WERI-Rb-1 (cell line): ENCODE measurements around the gene CUX1.

Experiments
- DNase-seq: peaks from one replicate; pipeline ENCODE4 v3.0.0-alpha.2; 2020
- H3K27ac ChIP-seq: fragments of 250-450 bp; sonication (Bioruptor Pico); 2 replicates; pipeline ENCODE4 v1.5.1; 2020; ENCODE audit warnings: mild to moderate bottlenecking, moderate library complexity
- H3K27me3 ChIP-seq: fragments of 250-450 bp; sonication (Bioruptor Pico); 2 replicates; pipeline ENCODE4 v1.5.1; 2021; ENCODE audit warnings: mild to moderate bottlenecking, low read depth, moderate library complexity; ENCODE audit not compliant: insufficient read depth, severe bottlenecking
- H3K36me3 ChIP-seq: fragments of 250-450 bp; sonication (Bioruptor Pico); 2 replicates; pipeline ENCODE4 v1.5.1; 2020; ENCODE audit warnings: mild to moderate bottlenecking, moderate library complexity
- H3K4me3 ChIP-seq: 2 replicates; pipeline ENCODE4 v1.5.1; 2011; ENCODE audit warnings: low read depth, mild to moderate bottlenecking, control low read depth, low read length
- H3K9me3 ChIP-seq: fragments of 250-450 bp; sonication (Bioruptor Pico); 2 replicates; pipeline ENCODE4 v1.5.1; 2021; ENCODE audit warnings: mild to moderate bottlenecking, moderate library complexity; ENCODE audit not compliant: severe bottlenecking
- TF ChIP-seq, protein P1 (sequence below): IDR thresholded peaks from 2 replicates; pipeline ENCODE4 v1.5.1; 2011; ENCODE audit warnings: low read depth, mild to moderate bottlenecking, control low read depth, inconsistent platforms, low read length

Gene CUX1

DNA sequence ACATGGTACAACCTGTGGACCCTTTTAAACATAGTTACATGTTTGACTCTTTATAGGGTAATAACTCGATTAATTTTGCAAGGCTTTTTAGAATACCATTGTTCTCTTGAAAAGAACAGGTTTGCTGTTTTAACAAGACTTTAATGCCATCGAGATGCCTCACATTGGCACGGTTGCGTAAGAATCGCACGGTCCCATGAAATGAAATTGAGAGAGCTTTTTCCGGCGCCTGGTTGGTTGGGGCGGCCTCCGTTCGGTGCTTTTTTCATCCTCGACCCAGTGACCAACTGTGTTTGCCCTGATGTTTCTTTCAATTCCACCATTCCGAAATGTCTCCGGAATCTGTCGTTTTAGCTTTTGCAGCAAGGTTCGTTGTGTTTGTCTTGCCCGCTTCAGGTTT lies 142.4 kb downstream of the CUX1 start:
- no peaks in the 10 kb centered on the region for H3K27me3 ChIP-seq
- peaks cover 6% of the 10 kb centered on the region; the same call in 1 of the 2 replicates for H3K36me3 ChIP-seq
- TF ChIP-seq, protein P1, sequence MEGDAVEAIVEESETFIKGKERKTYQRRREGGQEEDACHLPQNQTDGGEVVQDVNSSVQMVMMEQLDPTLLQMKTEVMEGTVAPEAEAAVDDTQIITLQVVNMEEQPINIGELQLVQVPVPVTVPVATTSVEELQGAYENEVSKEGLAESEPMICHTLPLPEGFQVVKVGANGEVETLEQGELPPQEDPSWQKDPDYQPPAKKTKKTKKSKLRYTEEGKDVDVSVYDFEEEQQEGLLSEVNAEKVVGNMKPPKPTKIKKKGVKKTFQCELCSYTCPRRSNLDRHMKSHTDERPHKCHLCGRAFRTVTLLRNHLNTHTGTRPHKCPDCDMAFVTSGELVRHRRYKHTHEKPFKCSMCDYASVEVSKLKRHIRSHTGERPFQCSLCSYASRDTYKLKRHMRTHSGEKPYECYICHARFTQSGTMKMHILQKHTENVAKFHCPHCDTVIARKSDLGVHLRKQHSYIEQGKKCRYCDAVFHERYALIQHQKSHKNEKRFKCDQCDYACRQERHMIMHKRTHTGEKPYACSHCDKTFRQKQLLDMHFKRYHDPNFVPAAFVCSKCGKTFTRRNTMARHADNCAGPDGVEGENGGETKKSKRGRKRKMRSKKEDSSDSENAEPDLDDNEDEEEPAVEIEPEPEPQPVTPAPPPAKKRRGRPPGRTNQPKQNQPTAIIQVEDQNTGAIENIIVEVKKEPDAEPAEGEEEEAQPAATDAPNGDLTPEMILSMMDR = no peak
- H3K4me3 ChIP-seq = no peak overlapping the region
- no peak for DNase-seq
- H3K27ac ChIP-seq = no peak overlapping the region
- H3K9me3 ChIP-seq = no peaks in the 10 kb centered on the region

DNA sequence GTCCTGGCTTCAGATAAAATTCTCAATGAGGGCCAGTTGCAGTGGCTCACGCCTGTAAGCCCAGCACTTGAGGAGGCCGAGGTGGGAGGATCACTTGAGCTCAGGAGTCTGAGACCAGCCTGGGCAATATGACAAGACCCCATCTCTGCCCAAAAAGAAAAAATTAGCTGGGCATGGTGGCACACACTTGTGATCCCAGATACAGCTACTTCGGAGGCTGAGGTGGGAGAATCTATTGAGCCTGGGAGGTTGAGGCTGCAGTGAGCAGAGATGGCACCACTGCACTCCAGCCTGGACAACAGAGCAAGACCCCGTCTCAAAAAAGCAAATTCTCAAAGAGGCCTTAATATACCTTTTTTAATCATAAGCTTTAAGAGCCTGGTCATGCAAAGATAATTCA lies 142.9 kb downstream of the CUX1 start:
- Histone ChIP-seq H3K36me3 (peaks cover 6% of the 10 kb centered on the region; the same call in 1 of the 2 replicates), H3K4me3 (no peak overlapping the region), H3K27me3 (no peaks in the 10 kb centered on the region), H3K27ac (no peak overlapping the region), H3K9me3 (no peaks in the 10 kb centered on the region)
- TF ChIP-seq, protein P1 = no peak
- DNase-seq = no peak

DNA sequence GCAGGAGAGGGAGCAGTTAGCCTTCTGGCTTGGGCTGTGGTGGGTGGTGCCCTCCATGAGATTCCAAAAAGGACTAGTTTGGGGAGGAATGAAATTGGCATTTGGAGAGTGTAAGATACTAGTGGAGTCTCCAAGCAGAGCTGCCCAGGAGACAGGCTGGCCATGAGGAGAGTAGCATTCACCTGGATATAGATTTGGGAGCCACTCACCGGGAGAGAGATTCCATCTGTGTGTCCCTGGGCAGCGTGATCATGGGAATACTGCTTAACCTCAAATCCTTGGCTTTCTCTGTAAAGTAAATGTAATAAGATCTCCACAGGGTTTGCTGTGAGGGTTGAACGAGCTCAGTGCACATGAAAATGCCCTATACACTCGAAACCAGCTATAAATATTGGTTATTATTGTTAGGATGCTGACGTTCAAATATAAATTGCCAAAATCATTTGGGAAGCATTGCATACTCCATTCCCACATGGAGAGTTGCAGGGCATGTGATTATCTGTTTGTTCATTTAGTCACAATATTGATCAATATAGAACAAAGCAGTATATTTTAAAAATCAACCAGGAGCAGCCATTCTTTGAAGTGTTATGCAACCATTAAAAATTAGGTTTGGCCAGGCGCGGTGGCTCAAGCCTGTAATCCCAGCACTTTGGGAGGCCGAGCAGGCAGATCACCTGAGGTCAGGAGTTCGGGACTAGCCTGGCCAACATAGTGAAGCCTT lies 143.7 kb downstream of the CUX1 start:
- Histone ChIP-seq H3K4me3 (no peak overlapping the region), H3K27me3 (no peaks in the 10 kb centered on the region), H3K27ac (no peak overlapping the region), H3K36me3 (peaks cover 6% of the 10 kb centered on the region; the same call in 1 of the 2 replicates), H3K9me3 (no peaks in the 10 kb centered on the region)
- no peak for DNase-seq
- TF ChIP-seq, protein P1 = no peak

DNA sequence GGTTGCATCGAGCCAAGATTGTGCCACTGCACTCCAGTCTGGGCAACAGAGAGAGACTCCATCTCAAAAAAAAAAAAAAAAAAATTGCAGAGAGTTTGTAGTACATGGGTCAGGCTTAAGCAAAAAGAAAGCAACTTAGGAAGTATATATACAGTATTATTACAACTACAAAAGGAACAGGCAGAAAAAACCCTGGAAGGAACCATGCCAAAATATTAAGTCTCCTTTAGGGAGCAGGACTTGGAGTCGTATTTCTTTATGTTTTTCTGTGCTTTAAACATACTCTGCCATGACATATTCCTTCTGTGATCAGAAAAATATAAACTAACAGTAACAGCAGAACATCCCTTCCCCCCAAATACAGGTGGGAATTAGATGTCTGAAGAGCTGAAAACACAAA lies 144.4 kb downstream of the CUX1 start:
- Histone ChIP-seq H3K27ac (no peak overlapping the region), H3K9me3 (no peaks in the 10 kb centered on the region), H3K4me3 (no peak overlapping the region), H3K36me3 (peaks cover 6% of the 10 kb centered on the region; the same call in 1 of the 2 replicates), H3K27me3 (no peaks in the 10 kb centered on the region)
- no peak for DNase-seq
- TF ChIP-seq, protein P1 = no peak

DNA sequence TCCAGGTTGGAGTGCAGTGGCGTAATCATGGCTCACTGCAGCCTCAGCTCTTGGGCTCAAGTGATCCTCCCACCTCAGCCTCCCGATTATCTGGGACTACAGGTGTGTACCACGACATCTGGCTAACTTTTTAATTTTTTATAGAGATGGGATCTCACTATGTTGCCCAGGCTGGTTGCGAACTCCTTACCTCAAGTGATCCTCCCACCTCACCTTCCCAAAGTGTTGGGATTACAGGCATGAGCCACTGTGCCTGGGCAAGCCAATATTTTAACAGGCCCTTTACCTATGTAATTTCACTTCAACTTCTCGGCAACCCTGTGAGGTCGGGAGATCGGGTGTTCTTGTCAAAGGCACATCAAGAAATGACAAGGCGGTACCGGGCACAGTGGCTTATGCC lies 146.3 kb downstream of the CUX1 start:
- Histone ChIP-seq H3K27ac (no peak overlapping the region), H3K36me3 (peaks cover 6% of the 10 kb centered on the region), H3K27me3 (no peaks in the 10 kb centered on the region), H3K4me3 (no peak overlapping the region), H3K9me3 (no peaks in the 10 kb centered on the region)
- TF ChIP-seq, protein P1 = no peak
- no peak for DNase-seq
